Neural progenitor cell (in vitro differentiated cells): ENCODE measurements around the gene ANXA11. TPM values are rescaled to one million over a fixed set of nuclear protein-coding genes. Genes with fewer than 3 reads are reported as not detected.

ENCODE experiments used
- DNase-seq: peaks from one replicate; pipeline ENCODE4 v3.0.0-alpha.2; 2016; ENCODE audit warnings: low spot score
- H2AFZ ChIP-seq: fragments of 200-600 bp; sonication (generic); replicated peaks from 2 replicates; pipeline ENCODE4 v1.6.1; 2016; ENCODE audit warnings: antibody characterized with exemption
- H3F3A ChIP-seq: fragments of 200-600 bp; sonication (generic); 2 replicates; pipeline ENCODE4 v1.6.1; 2016; ENCODE audit warnings: antibody characterized with exemption, low read depth
- H3K27ac ChIP-seq: fragments of 200-600 bp; sonication (generic); 2 replicates; pipeline ENCODE4 v1.5.1; 2016; ENCODE audit warnings: mild to moderate bottlenecking
- H3K27me3 ChIP-seq: fragments of 200-600 bp; sonication (generic); 2 replicates; pipeline ENCODE4 v1.6.1; 2016; ENCODE audit warnings: mild to moderate bottlenecking, moderate library complexity
- H3K36me3 ChIP-seq: fragments of 200-600 bp; sonication (generic); 2 replicates; pipeline ENCODE4 v1.5.1; 2016
- H3K4me1 ChIP-seq: fragments of 200-600 bp; sonication (generic); 2 replicates; pipeline ENCODE4 v1.6.1; 2016; ENCODE audit warnings: mixed run types
- H3K4me2 ChIP-seq: fragments of 200-600 bp; sonication (generic); 2 replicates; pipeline ENCODE4 v1.6.1; 2016
- H3K4me3 ChIP-seq: fragments of 200-600 bp; sonication (generic); 2 replicates; pipeline ENCODE4 v1.5.1; 2016
- H3K79me2 ChIP-seq: fragments of 200-600 bp; sonication (generic); 2 replicates; pipeline ENCODE4 v1.6.1; 2016; ENCODE audit warnings: low read depth
- H3K9ac ChIP-seq: fragments of 200-600 bp; sonication (generic); 2 replicates; pipeline ENCODE4 v1.6.1; 2016
- H3K9me3 ChIP-seq: fragments of 200-600 bp; sonication (generic); 2 replicates; pipeline ENCODE4 v1.5.1; 2016; ENCODE audit warnings: low read depth
- H4K20me1 ChIP-seq: fragments of 200-600 bp; sonication (generic); 2 replicates; pipeline ENCODE4 v1.6.1; 2016; ENCODE audit warnings: low read depth
- H3K27ac Mint-ChIP-seq: 3 replicates; pipeline ENCODE4 v1.8.0; 2021; ENCODE audit warnings: mixed read lengths
- H3K27me3 Mint-ChIP-seq: 2 replicates; pipeline ENCODE4 v1.8.0; 2022; ENCODE audit warnings: low read depth, mild to moderate bottlenecking, inconsistent platforms, moderate library complexity, mixed read lengths; ENCODE audit not compliant: insufficient read depth
- H3K36me3 Mint-ChIP-seq: 3 replicates; pipeline ENCODE4 v1.8.0; 2021; ENCODE audit warnings: mixed read lengths
- H3K4me1 Mint-ChIP-seq: 3 replicates; pipeline ENCODE4 v1.8.0; 2021; ENCODE audit warnings: mixed read lengths
- H3K4me3 Mint-ChIP-seq: 3 replicates; pipeline ENCODE4 v1.8.0; 2021; ENCODE audit warnings: mild to moderate bottlenecking, moderate library complexity, mixed read lengths
- H3K9me3 Mint-ChIP-seq: 3 replicates; pipeline ENCODE4 v1.8.0; 2020; ENCODE audit warnings: mixed read lengths
- CTCF ChIP-seq: fragments of 200-600 bp; sonication (generic); IDR thresholded peaks from 2 replicates; pipeline ENCODE4 v1.5.1; 2017; ENCODE audit warnings: antibody characterized with exemption, mild to moderate bottlenecking
- EZH2 ChIP-seq: fragments of 200-600 bp; sonication (generic); IDR thresholded peaks from 2 replicates; pipeline ENCODE4 v1.6.1; 2017; ENCODE audit warnings: antibody characterized with exemption, mild to moderate bottlenecking, moderate library complexity
- EZH2phosphoT487 ChIP-seq: fragments of 200-600 bp; sonication (generic); IDR thresholded peaks from 2 replicates; pipeline ENCODE4 v1.6.1; 2017; ENCODE audit warnings: antibody characterized with exemption
- total RNA-seq: library from RNA; depleted of rRNA; stranded (reverse); fragments of >200 nt; gene quantifications from 2 replicates; pipeline ENCODE4 v1.2.3, GENCODE V29; 2015; ENCODE audit warnings: low replicate concordance

Gene ANXA11
- total RNA-seq, 1 donor from 2014 or later, result 2.7 TPM

GRCh38 chr10:80185578-80186299 is 19.6 kb downstream of the ANXA11 start:
- no peaks in the 10 kb centered on the region for H3K4me1 Mint-ChIP-seq
- H3K79me2 ChIP-seq, result no peaks in the 10 kb centered on the region
- no peak overlapping the region for H3K4me3 Mint-ChIP-seq

GRCh38 chr10:80184291-80184690 is 21.0 kb downstream of the ANXA11 start:
- Mint-ChIP-seq H3K4me3 (no peak overlapping the region), H3K27ac (no peak overlapping the region), H3K4me1 (no peaks in the 10 kb centered on the region), H3K9me3 (no peaks in the 10 kb centered on the region), H3K27me3 (peaks cover 2% of the 10 kb centered on the region), H3K36me3 (no peaks in the 10 kb centered on the region)
- no peaks in the 10 kb centered on the region for H3K4me1 ChIP-seq
- H3K9me3 ChIP-seq, result no peaks in the 10 kb centered on the region
- H3K27me3 ChIP-seq, result no peaks in the 10 kb centered on the region
- H3K79me2 ChIP-seq, result no peaks in the 10 kb centered on the region
- no peaks in the 10 kb centered on the region for H3F3A ChIP-seq
- H3K4me3 ChIP-seq, result no peak overlapping the region
- no peaks in the 10 kb centered on the region for H4K20me1 ChIP-seq
- no peaks in the 10 kb centered on the region for H3K36me3 ChIP-seq
- no peak for TF ChIP-seq CTCF
- no peak for TF ChIP-seq EZH2phosphoT487
- no peak for TF ChIP-seq EZH2
- no peak overlapping the region for H3K9ac ChIP-seq
- H3K27ac ChIP-seq, result no peak overlapping the region
- H2AFZ ChIP-seq, result no peak overlapping the region
- DNase-seq, result no peak
- H3K4me2 ChIP-seq, result no peak overlapping the region

More at GRCh38 chr10:80185578-80186299, 19.6 kb downstream of the ANXA11 start:
- no peak overlapping the region for H3K4me3 ChIP-seq
- peaks cover 4% of the 10 kb centered on the region for H3K27me3 Mint-ChIP-seq
- no peaks in the 10 kb centered on the region for H3K4me1 ChIP-seq
- no peak for TF ChIP-seq EZH2
- no peak for TF ChIP-seq CTCF
- TF ChIP-seq EZH2phosphoT487, result no peak
- H3K9me3 ChIP-seq, result no peaks in the 10 kb centered on the region
- no peaks in the 10 kb centered on the region for H4K20me1 ChIP-seq
- H3K36me3 ChIP-seq, result no peaks in the 10 kb centered on the region
- H3K36me3 Mint-ChIP-seq, result no peaks in the 10 kb centered on the region
- DNase-seq, result no peak
- H3K9ac ChIP-seq, result no peak overlapping the region
- no peak overlapping the region for H3K27ac Mint-ChIP-seq
- no peaks in the 10 kb centered on the region for H3K27me3 ChIP-seq
- no peak overlapping the region for H3K4me2 ChIP-seq
- H2AFZ ChIP-seq, result no peak overlapping the region
- H3K27ac ChIP-seq, result no peak overlapping the region
- H3K9me3 Mint-ChIP-seq, result no peaks in the 10 kb centered on the region
- H3F3A ChIP-seq, result no peaks in the 10 kb centered on the region

GRCh38 chr10:80183436-80183835 is 21.9 kb downstream of the ANXA11 start:
- H3K27me3 ChIP-seq, result no peaks in the 10 kb centered on the region
- no peaks in the 10 kb centered on the region for H3F3A ChIP-seq
- Mint-ChIP-seq H3K36me3 (no peaks in the 10 kb centered on the region), H3K4me3 (no peak overlapping the region), H3K27me3 (peaks cover 2% of the 10 kb centered on the region), H3K9me3 (no peaks in the 10 kb centered on the region), H3K4me1 (no peaks in the 10 kb centered on the region), H3K27ac (no peak overlapping the region)
- H2AFZ ChIP-seq, result no peak overlapping the region
- no peak for DNase-seq
- H3K79me2 ChIP-seq, result no peaks in the 10 kb centered on the region
- H3K9me3 ChIP-seq, result no peaks in the 10 kb centered on the region
- H3K36me3 ChIP-seq, result no peaks in the 10 kb centered on the region
- no peak overlapping the region for H3K4me2 ChIP-seq
- H3K27ac ChIP-seq, result no peak overlapping the region
- no peak overlapping the region for H3K9ac ChIP-seq
- no peak for TF ChIP-seq EZH2phosphoT487
- H3K4me1 ChIP-seq, result no peaks in the 10 kb centered on the region
- no peak overlapping the region for H3K4me3 ChIP-seq
- H4K20me1 ChIP-seq, result no peaks in the 10 kb centered on the region

GRCh38 chr10:80182986-80183385 is 22.4 kb downstream of the ANXA11 start:
- H3K27ac Mint-ChIP-seq, result no peak overlapping the region
- Histone ChIP-seq H3K4me1 (no peaks in the 10 kb centered on the region), H4K20me1 (no peaks in the 10 kb centered on the region), H3K27ac (no peak overlapping the region), H3K36me3 (no peaks in the 10 kb centered on the region), H2AFZ (no peak overlapping the region), H3F3A (no peaks in the 10 kb centered on the region), H3K79me2 (no peaks in the 10 kb centered on the region), H3K4me2 (no peak overlapping the region), H3K27me3 (no peaks in the 10 kb centered on the region), H3K9me3 (no peaks in the 10 kb centered on the region), H3K9ac (no peak overlapping the region), H3K4me3 (no peak overlapping the region)
- peaks cover 2% of the 10 kb centered on the region for H3K4me1 Mint-ChIP-seq
- no peak for DNase-seq
- no peak overlapping the region for H3K4me3 Mint-ChIP-seq
- H3K36me3 Mint-ChIP-seq, result no peaks in the 10 kb centered on the region
- TF ChIP-seq EZH2phosphoT487 (no peak), CTCF (no peak), EZH2 (no peak)
- H3K9me3 Mint-ChIP-seq, result no peaks in the 10 kb centered on the region
- peaks cover 2% of the 10 kb centered on the region for H3K27me3 Mint-ChIP-seq
